Peyer's patch (tissue), 4 donors: ENCODE data around the gene USP3. TPM values are rescaled to one million over a fixed set of nuclear protein-coding genes. Genes with fewer than 3 reads are reported as not detected.

Source experiments
- DNase-seq, 3 donors: peaks; one replicate each; pipeline ENCODE4 v3.0.0-alpha.2; 2017 to 2019
- H3K27ac ChIP-seq, 4 donors: fragments of 200-600 bp; sonication (generic); one replicate each; pipeline ENCODE4 v1.5.1; 2016 to 2019
- H3K27me3 ChIP-seq, 2 donors: fragments of 200-600 bp; sonication (generic); one replicate each; pipeline ENCODE4 v1.5.1; 2019
- H3K36me3 ChIP-seq, 3 donors: fragments of 200-600 bp; sonication (generic); one replicate each; pipeline ENCODE4 v1.5.1; 2016 to 2019
- H3K4me1 ChIP-seq, 4 donors: fragments of 200-600 bp; sonication (generic); one replicate each; pipeline ENCODE4 v1.5.1; 2016 to 2019
- H3K4me3 ChIP-seq, 4 donors: fragments of 200-600 bp; sonication (generic); 1 replicate in 3 of 4; 2 replicates in 1 of 4; pipeline ENCODE4 v1.5.1; 2016 to 2019; ENCODE audit warnings: mild to moderate bottlenecking in 1 of 4
- H3K9me3 ChIP-seq, 4 donors: fragments of 200-600 bp; sonication (generic); one replicate each; pipeline ENCODE4 v1.5.1; 2016 to 2019; ENCODE audit warnings: mild to moderate bottlenecking in 1 of 4
- CTCF ChIP-seq, 6 experiments: fragments of 450-650 bp in 4 of 6; fragments of 200-600 bp in 2 of 6; sonication (generic) in 1 of 6; IDR thresholded peaks; one replicate each; pipeline ENCODE4 v1.5.1; 2017 to 2019; ENCODE audit warnings: antibody characterized with exemption in 6 of 6, mild to moderate bottlenecking in 3 of 6, moderate library complexity in 1 of 6
- POLR2A ChIP-seq, 2 donors: fragments of 450-650 bp; IDR thresholded peaks; one replicate each; pipeline ENCODE4 v1.5.1; 2017; ENCODE audit warnings: antibody characterized with exemption in 2 of 2, mild to moderate bottlenecking in 2 of 2, moderate library complexity in 2 of 2
- total RNA-seq, 4 donors: library from RNA; depleted of rRNA; stranded (reverse); fragments of >200 nt; gene quantifications; one replicate each; pipeline ENCODE4 v1.1.0, GENCODE V29; 2016

USP3 gene
- total RNA-seq, 4 donors from 2014 or later = 67.8 to 86.1 (median 76.9) TPM

DNA sequence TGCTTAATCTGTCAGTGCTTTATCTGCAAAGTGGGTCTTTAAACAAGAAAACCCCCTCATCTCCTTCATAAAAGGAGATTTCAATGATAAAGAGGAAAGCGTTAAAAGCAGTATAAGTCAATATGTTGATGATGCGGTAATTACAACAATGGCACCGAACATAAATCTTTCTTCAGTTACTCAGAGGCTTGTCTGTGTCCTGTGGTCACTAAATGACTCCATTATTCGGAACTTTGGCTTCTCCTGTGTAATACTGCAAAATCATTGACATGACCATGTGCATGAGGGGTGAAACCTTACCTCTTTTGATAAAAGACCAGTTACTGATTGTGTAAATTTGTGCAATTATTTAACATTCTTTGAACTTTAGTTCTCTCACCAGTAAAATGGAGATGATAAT is 4.8 kb upstream of the USP3 start:
- TF ChIP-seq POLR2A (IDR thresholded peaks at IDR 0.05) = no peak
- no peak for TF ChIP-seq CTCF (IDR thresholded peaks at IDR 0.05)
- peak overlapping the region in 1 of 4 donors; percentile 88 for H3K27ac ChIP-seq

DNA sequence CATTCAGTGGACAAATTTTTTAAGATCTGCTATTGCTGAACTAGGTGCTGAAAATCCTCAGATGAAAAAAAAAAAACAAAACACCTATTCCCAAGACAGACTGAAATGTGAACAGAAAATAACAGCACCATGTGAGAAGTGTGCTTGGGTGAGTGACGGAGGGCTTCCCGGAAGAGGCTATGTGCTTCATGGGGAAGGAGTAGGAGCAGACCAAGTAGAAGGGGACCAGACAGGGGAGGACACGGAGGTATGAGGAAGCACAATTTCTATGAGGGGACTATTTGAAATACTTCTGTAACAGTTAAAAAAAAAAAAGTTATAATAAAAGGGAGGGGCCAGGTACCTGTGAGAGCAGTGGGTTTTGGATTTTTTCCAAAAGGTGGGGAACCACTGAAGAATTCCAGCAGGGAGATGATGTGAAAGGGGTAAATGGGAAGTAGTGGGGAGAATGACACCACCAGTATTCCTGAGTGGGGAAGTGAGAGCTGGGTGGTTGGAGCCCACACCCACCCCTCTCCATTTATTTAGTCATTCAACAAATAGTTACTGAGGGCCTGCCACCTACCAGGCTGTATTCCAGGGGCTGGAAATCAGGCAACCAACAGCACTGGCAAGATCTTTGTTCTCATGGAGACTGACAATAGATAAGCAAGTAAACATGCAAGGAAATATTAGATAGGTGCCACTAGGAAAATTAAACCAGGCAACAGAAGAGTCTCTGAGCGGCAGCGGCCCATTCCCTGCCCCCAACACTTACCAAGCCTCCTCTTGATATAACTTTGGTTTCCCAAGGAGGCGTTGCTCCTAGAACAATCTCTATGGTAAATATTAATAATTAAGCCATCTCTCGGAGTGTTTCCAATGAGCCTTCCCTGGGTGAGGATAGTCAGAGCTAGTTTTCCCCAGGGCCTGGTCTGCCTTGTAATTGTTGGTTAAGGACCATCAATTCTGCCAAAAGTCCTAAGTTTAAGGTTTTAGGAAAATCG is 3.8 kb upstream of the USP3 start:
- no peaks in the 10 kb centered on the region for H3K9me3 ChIP-seq
- peaks cover 5 to 48% (median 35%) of the 10 kb centered on the region in 4 donors for H3K4me1 ChIP-seq
- H3K36me3 ChIP-seq = no peaks in the 10 kb centered on the region
- H3K4me3 ChIP-seq = peak overlapping the region in 3 of 4 donors; percentile 4 to 38 (median 32)
- H3K27ac ChIP-seq = peak overlapping the region; percentile 98 to 99 (median 99)
- TF ChIP-seq CTCF (IDR thresholded peaks at IDR 0.05) (no peak), POLR2A (IDR thresholded peaks at IDR 0.05) (peak in 1 of 2 donors; percentile 79)
- peak in 1 of 3 donors; percentile 73 for DNase-seq
- H3K27me3 ChIP-seq = no peaks in the 10 kb centered on the region

More for the DNA sequence above, 4.8 kb upstream of the USP3 start:
- Histone ChIP-seq H3K27me3 (no peaks in the 10 kb centered on the region), H3K4me3 (no peak overlapping the region), H3K9me3 (no peaks in the 10 kb centered on the region), H3K4me1 (peaks cover 5 to 52% (median 35%) of the 10 kb centered on the region in 4 donors), H3K36me3 (no peaks in the 10 kb centered on the region)
- no peak for DNase-seq

DNA sequence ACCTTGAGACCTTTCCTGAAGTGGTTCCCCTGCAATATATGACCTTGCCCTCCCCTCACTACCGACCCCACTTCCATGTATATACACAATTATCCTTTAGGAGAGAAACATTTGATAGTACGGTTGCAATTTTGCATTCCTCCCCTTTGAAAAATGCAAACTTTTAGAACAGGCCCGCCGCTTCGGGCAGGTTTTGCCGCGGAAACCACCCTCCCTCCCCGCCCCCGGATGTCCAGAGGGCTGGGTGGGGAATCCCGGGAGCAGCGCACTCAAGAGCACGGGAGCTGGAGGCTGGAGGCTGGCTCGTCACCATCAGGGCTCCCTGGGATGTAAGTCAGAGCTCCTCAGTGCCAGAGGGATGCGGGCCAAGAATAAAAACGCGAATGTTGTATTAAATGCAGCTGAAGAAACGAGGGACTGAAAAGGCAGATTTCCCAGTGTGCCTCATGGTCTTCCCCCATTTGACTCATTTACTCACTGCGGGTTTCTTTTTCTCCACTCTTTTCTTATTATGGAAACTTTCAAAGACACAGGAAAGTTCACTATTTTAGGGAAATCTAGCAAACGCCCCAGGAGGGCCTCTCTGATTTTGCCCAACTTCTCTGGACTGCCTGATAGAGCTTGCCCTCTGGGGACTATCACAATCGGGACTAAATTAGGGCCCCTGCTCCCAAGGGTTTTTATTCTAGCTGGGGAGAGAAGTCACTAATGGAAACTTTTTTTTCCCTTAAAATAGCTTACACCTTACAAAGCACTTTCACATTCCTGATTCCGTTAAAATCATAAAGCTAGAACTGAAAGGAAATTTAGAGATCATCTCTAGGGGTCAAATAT is 2.9 kb upstream of the USP3 start:
- Histone ChIP-seq H3K4me3 (peak overlapping the region in 3 of 4 donors; percentile 4 to 38 (median 32)), H3K4me1 (peaks cover 5 to 52% (median 38%) of the 10 kb centered on the region in 4 donors)
- TF ChIP-seq CTCF (IDR thresholded peaks at IDR 0.05) (no peak), POLR2A (IDR thresholded peaks at IDR 0.05) (no peak)

DNA sequence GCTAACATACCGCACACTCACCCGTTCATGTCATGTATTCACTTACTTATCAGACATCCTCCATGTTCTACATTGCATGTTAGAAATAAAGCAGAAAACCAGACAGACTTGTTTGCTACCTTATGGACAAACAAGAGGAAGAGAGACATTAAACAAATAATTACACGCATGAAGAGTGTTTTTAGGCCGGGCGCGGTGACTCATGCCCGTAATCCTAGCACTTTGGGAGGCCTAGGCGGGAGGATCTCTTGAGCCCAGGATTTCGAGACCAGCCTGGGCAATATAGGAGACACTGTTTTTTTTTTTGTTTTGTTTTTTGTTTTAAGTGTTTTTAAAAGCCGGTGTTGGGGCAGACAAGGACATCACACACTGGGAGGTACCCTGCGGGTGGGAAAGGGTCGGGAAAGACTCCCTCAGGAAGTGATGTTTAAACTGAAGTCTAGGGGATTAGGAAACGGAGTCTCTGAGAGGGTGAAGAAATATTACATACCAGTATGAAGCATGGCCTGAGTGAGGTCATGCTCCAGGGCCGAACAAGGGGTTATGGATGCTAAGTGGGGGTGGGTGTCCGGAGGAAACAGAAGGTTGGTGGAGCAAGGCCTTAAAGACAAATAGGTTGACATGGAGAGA is 2.1 kb upstream of the USP3 start:
- no peak overlapping the region for H3K4me3 ChIP-seq
- H3K4me1 ChIP-seq = peaks cover 5 to 55% (median 41%) of the 10 kb centered on the region in 4 donors
- H3K27me3 ChIP-seq = no peaks in the 10 kb centered on the region
- no peaks in the 10 kb centered on the region for H3K9me3 ChIP-seq
- peak overlapping the region; percentile 98 to 99 (median 99) for H3K27ac ChIP-seq
- DNase-seq = peak in 1 of 3 donors; percentile 57
- no peak for TF ChIP-seq POLR2A (IDR thresholded peaks at IDR 0.05)
- TF ChIP-seq CTCF (IDR thresholded peaks at IDR 0.05) = no peak
- no peaks in the 10 kb centered on the region for H3K36me3 ChIP-seq

More for the DNA sequence above, 2.9 kb upstream of the USP3 start:
- peak; percentile 72 to 87 (median 82) for DNase-seq
- Histone ChIP-seq H3K27me3 (no peaks in the 10 kb centered on the region), H3K9me3 (no peaks in the 10 kb centered on the region), H3K27ac (peak overlapping the region; percentile 98 to 99 (median 99)), H3K36me3 (no peaks in the 10 kb centered on the region)
